Lower lobe of right lung (tissue), 2 donors: Measurements from ENCODE around the gene PPM1H. TPM values are rescaled to one million over a fixed set of nuclear protein-coding genes. Genes with fewer than 3 reads are reported as not detected.

Experiments
- ATAC-seq, 2 donors: fragments of 200-7000 bp; cut with Tn5 transposase; one replicate each; pipeline ENCODE4 v1.9.1; 2020 to 2022; ENCODE audit warnings: mild to moderate bottlenecking in 2 of 2, moderate library complexity in 2 of 2
- DNase-seq: peaks from one replicate; pipeline ENCODE4 v3.0.0-alpha.2; 2020
- H3K27ac ChIP-seq: fragments of 200-600 bp; one replicate; pipeline ENCODE4 v1.8.0; 2022
- H3K27me3 ChIP-seq: fragments of 200-600 bp; one replicate; pipeline ENCODE4 v1.8.0; 2022; ENCODE audit warnings: low read depth
- H3K36me3 ChIP-seq: fragments of 200-600 bp; one replicate; pipeline ENCODE4 v1.8.0; 2022; ENCODE audit warnings: mild to moderate bottlenecking
- H3K4me1 ChIP-seq: fragments of 200-600 bp; one replicate; pipeline ENCODE4 v1.8.0; 2022
- H3K4me3 ChIP-seq: fragments of 200-600 bp; one replicate; pipeline ENCODE4 v1.8.0; 2022; ENCODE audit warnings: mild to moderate bottlenecking
- H3K9me3 ChIP-seq: fragments of 200-600 bp; one replicate; pipeline ENCODE4 v1.8.0; 2022
- CTCF ChIP-seq: fragments of 200-600 bp; IDR thresholded peaks from one replicate; pipeline ENCODE4 v1.8.0; 2022; ENCODE audit warnings: antibody characterized with exemption, mild to moderate bottlenecking
- intact Hi-C: fragments of 100-400 bp; cut with DNase I; formaldehyde crosslinking; loops from one replicate; pipeline ENCODE4 v1.11.0; 2022
- total RNA-seq: library from RNA; stranded (reverse); fragmentation: NEBNext Ultra II Directional; extraction: Animal tissue kit (Norgen Biotek cat#: 25700); gene quantifications from one replicate; pipeline ENCODE4 v1.2.1, GENCODE V29; 2021
- donor health status: DM: no; HTN: yes; CAD: no; lungs with severe emphysema.

The PPM1H gene
- total RNA-seq, 1 donor from 2014 or later: 6.8 TPM

DNA sequence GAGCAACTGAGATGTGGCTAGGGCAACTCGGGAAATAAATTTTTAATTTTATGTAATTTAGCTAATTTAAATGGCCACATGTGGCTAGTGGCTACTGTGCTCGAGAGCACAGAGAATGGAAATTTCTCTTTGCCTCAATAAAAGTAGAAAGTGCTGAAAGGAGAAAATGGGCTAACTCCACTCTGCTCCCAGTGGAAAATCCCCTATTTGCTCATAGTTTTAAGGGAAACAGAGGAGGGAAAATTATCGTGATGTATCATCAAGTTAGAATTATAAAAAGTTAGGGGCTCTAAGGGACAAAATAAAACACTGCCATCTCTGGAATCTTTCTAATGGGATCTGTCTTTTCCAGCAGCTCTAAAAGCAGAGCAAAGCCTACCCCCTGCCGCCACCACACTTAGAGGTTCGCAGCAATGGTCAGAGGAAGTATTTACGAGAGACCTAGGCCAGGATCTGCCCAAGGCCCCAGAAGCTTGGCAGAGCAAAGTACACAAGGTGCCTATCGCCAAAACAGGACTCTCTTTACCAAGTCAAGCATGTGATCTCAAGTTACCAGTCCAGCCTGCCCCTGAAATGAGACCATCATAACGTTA, 220.7 kb downstream of the PPM1H start:
- Histone ChIP-seq H3K27me3 (no peaks in the 10 kb centered on the region), H3K9me3 (no peaks in the 10 kb centered on the region), H3K4me1 (peaks cover 6% of the 10 kb centered on the region), H3K36me3 (no peaks in the 10 kb centered on the region), H3K27ac (no peak overlapping the region), H3K4me3 (no peak overlapping the region)
- TF ChIP-seq CTCF: no peak
- intact Hi-C loops: no loop called here
- DNase-seq: no peak
- ATAC-seq: no peak

DNA sequence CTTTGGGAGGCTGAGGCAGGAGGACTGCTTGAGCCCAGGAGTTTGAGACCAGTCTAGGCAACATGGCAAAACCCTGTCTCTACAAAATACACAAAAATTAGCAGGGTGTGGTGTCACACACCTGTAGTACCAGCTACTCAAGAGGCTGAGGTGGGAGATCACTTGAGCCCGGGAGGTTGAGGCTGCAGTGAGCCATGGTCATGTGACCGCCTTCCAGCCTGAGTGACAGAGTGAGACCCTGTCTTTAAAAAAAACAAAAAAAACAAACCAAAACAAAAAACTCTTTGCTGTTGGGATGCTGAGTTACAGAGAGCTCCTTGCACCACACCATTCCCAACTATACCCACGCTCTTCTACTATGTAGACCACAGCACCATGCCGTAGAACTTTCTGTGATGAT, 221.2 kb downstream of the PPM1H start:
- H3K4me3 ChIP-seq: no peak overlapping the region
- intact Hi-C loops: no loop called here
- DNase-seq (no peak), ATAC-seq (no peak)
- H3K4me1 ChIP-seq: peaks cover 10% of the 10 kb centered on the region
- no peaks in the 10 kb centered on the region for H3K36me3 ChIP-seq
- TF ChIP-seq CTCF: no peak
- H3K27ac ChIP-seq: no peak overlapping the region
- H3K9me3 ChIP-seq: no peaks in the 10 kb centered on the region
- H3K27me3 ChIP-seq: no peaks in the 10 kb centered on the region

DNA sequence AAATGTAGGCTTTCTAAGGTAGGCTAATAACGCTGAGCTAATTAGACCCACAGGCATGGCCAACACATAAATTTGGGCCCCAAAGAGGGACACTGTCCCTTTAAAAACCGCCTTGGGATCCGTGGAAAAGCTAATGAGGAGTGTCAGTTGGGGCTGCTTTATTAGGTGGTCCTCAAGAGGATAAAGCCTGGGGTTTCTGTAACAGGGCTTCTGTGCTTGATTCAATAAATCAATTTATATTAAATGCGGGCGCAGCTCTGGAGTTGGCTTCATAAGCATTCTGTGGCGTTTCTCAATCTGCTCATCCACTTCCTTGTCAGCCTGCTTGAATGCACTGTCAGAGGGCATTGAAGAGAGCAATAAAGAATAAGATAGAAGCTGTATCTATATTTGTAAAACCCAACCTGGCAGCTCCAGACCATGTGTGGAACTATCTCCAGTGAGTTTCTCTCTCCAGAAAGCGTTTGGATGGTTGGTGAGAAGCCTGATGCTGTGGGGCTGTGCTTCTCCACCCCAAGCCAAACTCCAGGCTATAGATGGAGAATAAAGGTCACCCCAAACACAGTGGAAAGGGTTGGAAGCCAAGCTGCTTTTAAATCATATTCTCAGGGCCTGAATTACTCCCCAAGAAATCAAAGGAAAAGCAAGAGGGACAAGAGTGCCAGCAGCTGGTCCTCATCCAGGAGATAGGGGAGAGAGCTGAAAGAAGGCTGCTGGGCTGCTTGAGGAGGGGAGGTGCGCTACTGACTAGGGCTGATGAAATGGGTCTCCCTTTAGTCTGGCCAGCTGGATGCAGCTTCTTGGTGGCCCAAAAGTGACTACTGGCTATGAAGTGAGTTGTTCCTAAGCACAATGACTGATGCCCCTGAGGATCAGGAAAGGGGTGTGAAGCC, 222.0 kb downstream of the PPM1H start:
- intact Hi-C loops: no loop called here
- ATAC-seq (no peak), DNase-seq (no peak)
- Histone ChIP-seq H3K4me1 (peaks cover 10% of the 10 kb centered on the region), H3K27me3 (no peaks in the 10 kb centered on the region), H3K27ac (no peak overlapping the region), H3K4me3 (no peak overlapping the region), H3K36me3 (no peaks in the 10 kb centered on the region), H3K9me3 (no peaks in the 10 kb centered on the region)
- no peak for TF ChIP-seq CTCF

DNA sequence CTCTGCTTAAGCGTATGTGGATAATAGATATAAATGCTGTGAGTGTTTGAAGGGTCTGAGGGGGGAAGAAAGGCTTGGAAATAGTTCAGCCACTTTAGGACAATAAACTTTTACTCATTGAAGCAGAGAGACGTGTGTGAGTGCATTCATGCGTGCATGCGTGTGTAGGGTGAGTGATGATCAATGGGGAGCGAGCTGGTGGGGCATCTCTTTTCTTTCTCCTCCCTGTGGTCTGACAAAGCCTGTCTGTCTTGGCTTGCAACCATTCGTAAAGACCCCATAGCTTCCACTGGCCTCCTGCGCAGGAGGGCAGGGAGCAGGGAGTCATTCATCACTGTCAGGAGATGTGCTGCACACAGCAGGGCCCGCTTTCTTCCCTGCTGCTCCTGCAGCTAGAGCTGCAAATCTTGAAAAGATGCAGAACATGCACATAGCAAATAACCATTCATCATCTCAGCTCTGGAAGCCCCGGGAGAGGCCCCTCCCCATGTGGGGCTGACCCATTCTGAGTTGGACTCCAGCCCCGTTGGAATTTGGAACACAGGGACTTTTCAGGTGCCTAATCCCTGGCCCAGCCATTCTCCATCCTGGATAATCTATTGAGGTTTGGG, 223.2 kb downstream of the PPM1H start:
- Histone ChIP-seq H3K4me3 (no peak overlapping the region), H3K27ac (no peak overlapping the region), H3K9me3 (no peaks in the 10 kb centered on the region), H3K4me1 (peaks cover 10% of the 10 kb centered on the region), H3K36me3 (no peaks in the 10 kb centered on the region), H3K27me3 (no peaks in the 10 kb centered on the region)
- no peak for TF ChIP-seq CTCF
- ATAC-seq (no peak), DNase-seq (no peak)
- intact Hi-C loops: no loop called here

GRCh38 chr12:62709311-62709710, 225.6 kb downstream of the PPM1H start:
- Histone ChIP-seq H3K27me3 (no peaks in the 10 kb centered on the region), H3K9me3 (no peaks in the 10 kb centered on the region), H3K27ac (no peak overlapping the region), H3K4me3 (no peak overlapping the region), H3K36me3 (no peaks in the 10 kb centered on the region), H3K4me1 (peaks cover 10% of the 10 kb centered on the region)
- ATAC-seq: no peak
- no peak for TF ChIP-seq CTCF
- intact Hi-C loops: no loop called here
- DNase-seq: no peak
